ENCODE data around the gene MAMDC2. TPM values are rescaled to one million over a fixed set of nuclear protein-coding genes. Genes with fewer than 3 reads are reported as not detected.

The MAMDC2 gene
- total RNA-seq, 3 donors from 2014 or later = 17.0 to 33.9 (median 18.7) TPM

- peak overlapping the region in 1 of 3 donors; percentile 33 for H3K4me3 ChIP-seq
- H3K27me3 ChIP-seq = no peaks in the 10 kb centered on the region
- intact Hi-C loops (cut with DNase I; ENCODE audit: low total_unique reads) = loop anchor here (2.0 kb wide), 1 partner anchor 53 kb away; no protein-coding TSS in a partner anchor
- H3K27ac ChIP-seq = peak overlapping the region; percentile 82 to 90
- no peak for TF ChIP-seq POLR2A (IDR thresholded peaks at IDR 0.05)
- peak; percentile 17 to 59 (median 58) for TF ChIP-seq POLR2AphosphoS5 (IDR thresholded peaks at IDR 0.05)
- DNase-seq (ENCODE audit: low spot score in 2 of 2) = peak in 1 of 2 donors; percentile 81
- H3K36me3 ChIP-seq = no peaks in the 10 kb centered on the region
- H3K9me3 ChIP-seq = no peaks in the 10 kb centered on the region
- peaks cover 6 to 32% of the 10 kb centered on the region in 2 donors for H3K4me1 ChIP-seq
These were observed 6.1 kb downstream of the MAMDC2 start for GRCh38 chr9:70049672-70050271.

- DNase-seq (ENCODE audit: low spot score in 2 of 2) = no peak
- H3K9me3 ChIP-seq = no peaks in the 10 kb centered on the region
- H3K36me3 ChIP-seq = no peaks in the 10 kb centered on the region
- TF ChIP-seq POLR2AphosphoS5 (IDR thresholded peaks at IDR 0.05) = no peak
- TF ChIP-seq POLR2A (IDR thresholded peaks at IDR 0.05) = no peak
- TF ChIP-seq, protein P1, sequence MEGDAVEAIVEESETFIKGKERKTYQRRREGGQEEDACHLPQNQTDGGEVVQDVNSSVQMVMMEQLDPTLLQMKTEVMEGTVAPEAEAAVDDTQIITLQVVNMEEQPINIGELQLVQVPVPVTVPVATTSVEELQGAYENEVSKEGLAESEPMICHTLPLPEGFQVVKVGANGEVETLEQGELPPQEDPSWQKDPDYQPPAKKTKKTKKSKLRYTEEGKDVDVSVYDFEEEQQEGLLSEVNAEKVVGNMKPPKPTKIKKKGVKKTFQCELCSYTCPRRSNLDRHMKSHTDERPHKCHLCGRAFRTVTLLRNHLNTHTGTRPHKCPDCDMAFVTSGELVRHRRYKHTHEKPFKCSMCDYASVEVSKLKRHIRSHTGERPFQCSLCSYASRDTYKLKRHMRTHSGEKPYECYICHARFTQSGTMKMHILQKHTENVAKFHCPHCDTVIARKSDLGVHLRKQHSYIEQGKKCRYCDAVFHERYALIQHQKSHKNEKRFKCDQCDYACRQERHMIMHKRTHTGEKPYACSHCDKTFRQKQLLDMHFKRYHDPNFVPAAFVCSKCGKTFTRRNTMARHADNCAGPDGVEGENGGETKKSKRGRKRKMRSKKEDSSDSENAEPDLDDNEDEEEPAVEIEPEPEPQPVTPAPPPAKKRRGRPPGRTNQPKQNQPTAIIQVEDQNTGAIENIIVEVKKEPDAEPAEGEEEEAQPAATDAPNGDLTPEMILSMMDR (IDR thresholded peaks at IDR 0.05) = no peak
- H3K27me3 ChIP-seq = no peaks in the 10 kb centered on the region
- peak overlapping the region; percentile 27 to 64 for H3K27ac ChIP-seq
- peaks cover 6 to 24% of the 10 kb centered on the region in 2 donors for H3K4me1 ChIP-seq
- no peak overlapping the region for H3K4me3 ChIP-seq
- intact Hi-C loops (cut with DNase I; ENCODE audit: low total_unique reads) = no loop called here
These were observed 9.1 kb downstream of the MAMDC2 start for GRCh38 chr9:70052768-70053167.

GRCh38 chr9:70053864-70054263, 10.2 kb downstream of the MAMDC2 start:
- Histone ChIP-seq H3K9me3 (no peaks in the 10 kb centered on the region), H3K36me3 (no peaks in the 10 kb centered on the region), H3K27ac (peak overlapping the region; percentile 27 to 64), H3K27me3 (no peaks in the 10 kb centered on the region), H3K4me3 (no peak overlapping the region), H3K4me1 (peaks cover 4 to 18% of the 10 kb centered on the region in 2 donors)
- TF ChIP-seq, protein P1 (IDR thresholded peaks at IDR 0.05) = no peak
- TF ChIP-seq POLR2A (IDR thresholded peaks at IDR 0.05) = no peak
- no peak for TF ChIP-seq POLR2AphosphoS5 (IDR thresholded peaks at IDR 0.05)
- no peak for DNase-seq (ENCODE audit: low spot score in 2 of 2)
- intact Hi-C loops (cut with DNase I; ENCODE audit: low total_unique reads) = no loop called here

DNA sequence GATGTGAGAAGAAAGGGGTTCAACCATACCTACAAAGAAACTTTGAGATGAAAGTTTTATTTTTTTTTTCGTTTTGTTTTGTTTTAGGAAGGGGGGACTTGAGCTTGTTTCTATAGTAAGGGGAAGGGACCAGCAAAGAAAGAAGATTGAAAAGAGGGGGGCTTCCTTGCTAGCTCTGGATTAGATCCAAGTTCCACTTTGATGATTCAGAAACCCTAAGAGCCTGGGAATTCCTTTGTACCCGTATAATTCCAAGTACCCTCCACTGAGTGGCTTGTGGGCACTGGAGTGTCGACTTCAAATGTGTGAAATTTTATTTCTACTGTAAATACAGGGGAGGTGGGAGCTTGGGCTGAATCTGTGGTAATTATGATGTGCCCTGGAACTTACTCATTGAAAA, 10.9 kb downstream of the MAMDC2 start:
- Histone ChIP-seq H3K4me1 (peaks cover 0 to 12% of the 10 kb centered on the region in 2 donors), H3K9me3 (no peaks in the 10 kb centered on the region), H3K27me3 (no peaks in the 10 kb centered on the region), H3K27ac (peak overlapping the region in 1 of 2 donors; percentile 64), H3K36me3 (no peaks in the 10 kb centered on the region), H3K4me3 (no peak overlapping the region)
- intact Hi-C loops (cut with DNase I; ENCODE audit: low total_unique reads) = no loop called here
- TF ChIP-seq POLR2AphosphoS5 (IDR thresholded peaks at IDR 0.05) = no peak
- TF ChIP-seq, protein P1 (IDR thresholded peaks at IDR 0.05) = no peak
- DNase-seq (ENCODE audit: low spot score in 2 of 2) = no peak

DNA sequence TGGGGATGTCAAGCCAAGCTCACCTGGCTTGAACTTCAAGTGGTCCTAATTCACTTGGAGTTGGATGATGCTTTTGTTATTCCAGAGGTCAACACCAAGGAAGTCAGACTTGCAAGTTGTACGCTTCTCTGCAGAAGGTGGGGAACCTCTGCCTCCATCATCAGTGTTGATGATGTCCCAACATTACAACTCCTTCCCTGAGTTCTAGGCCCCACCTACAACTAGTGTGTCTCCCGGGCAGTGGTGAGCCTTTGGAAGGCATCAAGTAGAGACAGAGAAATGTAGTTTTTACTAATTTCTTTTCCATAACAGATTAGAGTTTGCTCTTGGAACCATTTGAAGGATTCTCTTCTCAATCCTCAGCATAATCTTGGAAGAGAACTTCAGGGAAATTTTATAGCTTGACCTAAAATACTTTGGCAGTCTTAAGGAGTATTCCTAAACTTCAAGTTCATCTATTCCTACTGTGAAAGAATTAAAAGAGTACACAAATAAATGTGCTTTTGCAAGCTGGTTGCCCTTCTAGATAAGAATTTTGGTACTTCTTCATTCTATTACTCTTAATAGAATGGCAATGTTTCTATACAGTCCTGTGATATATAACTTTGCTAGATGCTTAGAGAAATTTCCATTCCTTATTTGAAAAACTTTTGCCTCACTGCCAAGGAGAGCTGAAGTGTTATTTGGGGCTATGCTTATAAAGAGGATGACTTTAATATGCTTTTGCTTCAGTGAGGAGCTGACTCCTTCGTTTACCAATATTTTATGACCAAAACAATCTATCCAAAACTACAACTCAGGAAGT, 12.0 kb downstream of the MAMDC2 start:
- DNase-seq (ENCODE audit: low spot score in 2 of 2) = no peak
- intact Hi-C loops (cut with DNase I; ENCODE audit: low total_unique reads) = no loop called here
- H3K36me3 ChIP-seq = no peaks in the 10 kb centered on the region
- peak overlapping the region; percentile 28 to 41 for H3K27ac ChIP-seq
- no peak for TF ChIP-seq POLR2A (IDR thresholded peaks at IDR 0.05)
- TF ChIP-seq POLR2AphosphoS5 (IDR thresholded peaks at IDR 0.05) = no peak
- TF ChIP-seq, protein P1 (IDR thresholded peaks at IDR 0.05) = no peak
- no peaks in the 10 kb centered on the region for H3K9me3 ChIP-seq
- no peaks in the 10 kb centered on the region for H3K27me3 ChIP-seq
- no peak overlapping the region for H3K4me3 ChIP-seq
- peaks cover 0 to 4% of the 10 kb centered on the region in 2 donors for H3K4me1 ChIP-seq
